AG20443 (cell line): ENCODE measurements around the gene WARS2.
A peak's percentile ranks its signal among the peaks of the same experiment; 100 is the strongest.

Experiments
- DNase-seq: peaks from one replicate; pipeline ENCODE4 v3.0.0; 2012; ENCODE audit warnings: low spot score, mixed read lengths

The WARS2 gene

GRCh38 chr1:119083479-119083878 is 57.0 kb downstream of the WARS2 start:
- no peak for DNase-seq

GRCh38 chr1:119081700-119082099 is 58.8 kb downstream of the WARS2 start:
- DNase-seq: peak; percentile 14

GRCh38 chr1:119081267-119081666 is 59.2 kb downstream of the WARS2 start:
- DNase-seq: no peak

DNA sequence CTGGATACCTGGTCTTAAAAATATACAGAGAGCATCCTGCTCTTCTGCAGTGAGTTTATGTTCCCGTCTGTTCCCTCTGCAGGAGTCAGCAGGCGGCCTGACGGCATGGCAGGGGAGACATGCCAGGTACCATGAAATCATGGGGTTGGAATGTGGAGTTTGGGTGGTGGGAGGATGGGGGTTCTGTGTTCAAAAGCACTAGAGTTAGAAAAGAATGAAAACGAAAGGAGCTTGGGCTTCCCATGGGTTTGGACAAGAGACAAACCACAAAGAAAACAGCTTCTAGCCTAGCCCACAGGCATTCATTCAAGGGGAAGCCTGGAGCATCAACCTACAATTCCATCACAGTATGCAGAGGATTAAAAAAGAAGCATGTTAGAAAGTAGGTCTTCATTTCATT is 59.9 kb downstream of the WARS2 start:
- peak; percentile 85 for DNase-seq

DNA sequence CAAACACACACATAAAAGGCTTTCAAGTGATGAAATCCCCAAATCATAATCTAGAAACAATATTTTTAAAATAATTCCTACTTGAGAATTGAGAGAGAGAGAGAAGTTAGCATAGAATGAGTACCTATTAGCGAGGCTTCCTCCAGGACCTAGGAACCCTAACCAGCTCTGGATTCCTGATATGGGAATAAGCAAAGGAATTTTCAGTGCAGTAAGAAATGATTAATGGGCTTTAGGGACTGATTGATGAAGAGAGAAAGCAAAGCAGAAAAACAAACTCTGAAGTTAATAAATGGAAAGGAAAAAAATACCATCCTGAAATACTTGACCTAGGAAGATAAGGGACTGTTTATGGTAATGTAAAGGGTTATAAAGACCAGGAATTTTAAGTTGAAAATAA is 60.6 kb downstream of the WARS2 start:
- no peak for DNase-seq

- DNase-seq: peak; percentile 76
These were observed 64.8 kb downstream of the WARS2 start for GRCh38 chr1:119075614-119076013.

DNA sequence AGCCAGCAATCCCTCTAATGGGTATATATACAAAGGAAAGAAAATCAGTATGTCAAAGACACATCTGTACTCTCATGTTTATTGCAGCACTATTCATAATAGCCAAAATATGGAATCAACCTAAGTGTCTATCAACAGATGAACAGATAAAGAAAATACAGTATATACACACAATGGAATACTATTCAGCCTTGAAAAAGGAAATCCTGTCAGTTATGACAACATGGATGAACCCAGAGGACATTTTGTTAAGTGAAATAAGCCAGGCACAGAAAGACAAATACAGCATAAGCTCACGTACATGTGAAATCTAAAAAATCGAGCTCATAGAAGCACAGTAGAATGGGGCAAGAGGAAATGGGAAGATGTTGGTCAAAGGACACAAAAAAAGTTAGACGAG is 69.1 kb downstream of the WARS2 start:
- DNase-seq: no peak

- no peak for DNase-seq
These were observed 70.8 kb downstream of the WARS2 start for GRCh38 chr1:119069682-119070081.

GRCh38 chr1:119068427-119068826 is 72.0 kb downstream of the WARS2 start:
- no peak for DNase-seq

- DNase-seq: no peak
These were observed 78.8 kb downstream of the WARS2 start for GRCh38 chr1:119061700-119062099.

DNA sequence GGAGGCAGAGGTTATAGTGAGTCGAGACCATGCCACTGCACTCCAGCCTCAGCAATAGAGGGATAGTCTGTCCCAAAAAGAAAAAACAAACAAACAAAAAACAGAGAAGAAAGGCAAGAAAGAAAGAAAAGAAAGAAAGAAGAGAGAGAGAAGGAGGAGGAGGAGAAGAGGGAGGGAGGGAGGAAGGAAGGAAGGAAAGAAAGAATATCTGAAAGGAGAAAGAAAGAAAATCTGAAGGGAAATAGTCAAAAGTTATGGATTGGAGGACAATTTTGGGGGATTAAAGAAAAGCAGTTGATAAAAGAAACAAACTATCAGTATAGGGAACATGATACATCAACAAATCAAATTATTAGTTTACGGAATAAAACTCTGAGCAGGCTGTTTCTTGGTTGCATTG is 84.9 kb downstream of the WARS2 start:
- DNase-seq: no peak

DNA sequence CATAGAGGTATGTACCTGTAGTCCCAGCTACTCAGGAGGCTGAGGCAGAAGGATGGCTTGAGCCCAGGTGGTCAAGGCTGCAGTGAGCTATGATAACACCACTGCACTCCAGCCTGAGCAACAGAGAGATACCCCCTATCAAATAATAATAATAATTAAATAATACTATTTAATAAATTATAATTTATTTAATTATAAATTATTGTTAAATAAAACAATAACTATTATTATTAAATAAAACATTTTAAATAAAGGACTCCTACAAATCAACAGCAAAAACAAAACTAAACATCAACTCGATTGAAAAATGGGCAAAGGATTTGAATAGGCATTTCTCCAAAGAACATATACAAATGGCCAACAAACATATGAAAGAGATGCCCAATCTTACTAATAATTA is 86.5 kb downstream of the WARS2 start:
- no peak for DNase-seq

- DNase-seq: no peak
These were observed 88.2 kb downstream of the WARS2 start for GRCh38 chr1:119052267-119052666.

GRCh38 chr1:119048624-119049404 is 91.6 kb downstream of the WARS2 start:
- no peak for DNase-seq

GRCh38 chr1:119046785-119047438 is 93.5 kb downstream of the WARS2 start:
- peak; percentile 52 for DNase-seq

DNA sequence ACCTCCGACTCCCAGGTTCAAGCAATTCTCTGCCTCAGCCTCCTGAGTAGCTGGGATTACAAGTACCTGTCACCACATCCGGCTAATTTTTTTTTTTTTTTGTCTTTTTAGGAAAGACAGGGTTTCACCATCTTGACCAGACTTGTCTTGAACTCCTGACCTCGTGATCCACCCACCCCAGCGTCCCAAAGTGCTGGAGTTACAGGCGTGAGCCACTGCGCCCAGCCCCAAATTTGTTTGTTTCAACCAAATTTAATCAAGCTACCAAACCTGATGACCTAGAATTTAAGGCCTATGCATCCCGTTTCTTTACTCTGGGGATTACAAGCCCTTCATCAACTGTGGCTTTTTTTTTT is 94.0 kb downstream of the WARS2 start:
- DNase-seq: no peak

DNA sequence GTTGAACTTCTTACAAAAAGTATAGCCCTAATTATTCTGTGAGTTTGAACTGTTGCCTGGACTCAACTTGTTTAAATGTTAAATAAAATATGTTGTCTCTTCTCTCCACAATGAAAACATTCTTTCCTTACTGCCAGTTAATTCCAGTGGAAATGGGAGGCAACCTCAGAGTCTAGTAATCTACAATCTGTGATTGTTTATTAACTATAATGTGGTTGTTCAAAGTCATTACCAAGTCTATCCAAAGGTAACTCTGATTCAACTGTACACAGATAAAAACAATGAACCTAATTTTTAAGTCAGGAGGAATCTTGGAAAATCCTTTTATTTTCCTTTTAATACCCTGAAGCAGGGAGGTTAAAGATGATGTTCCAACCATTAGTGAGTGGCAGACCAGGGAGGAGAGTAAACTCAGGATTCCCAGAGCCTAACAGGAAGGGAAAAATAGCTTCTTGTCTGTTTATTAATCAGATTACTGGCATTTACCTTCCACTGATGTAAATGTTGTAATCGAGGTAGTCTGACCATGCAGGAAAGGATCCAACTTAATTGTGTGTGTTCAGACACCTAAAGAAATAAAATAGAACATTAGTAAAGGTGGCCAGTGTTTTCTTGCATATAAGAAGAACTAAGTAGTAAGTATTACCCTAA is 95.2 kb downstream of the WARS2 start:
- no peak for DNase-seq

GRCh38 chr1:119040906-119041305 is 99.5 kb downstream of the WARS2 start:
- DNase-seq: peak; percentile 61

- no peak for DNase-seq
These were observed 100.0 kb downstream of the WARS2 start for GRCh38 chr1:119040489-119040888.

DNA sequence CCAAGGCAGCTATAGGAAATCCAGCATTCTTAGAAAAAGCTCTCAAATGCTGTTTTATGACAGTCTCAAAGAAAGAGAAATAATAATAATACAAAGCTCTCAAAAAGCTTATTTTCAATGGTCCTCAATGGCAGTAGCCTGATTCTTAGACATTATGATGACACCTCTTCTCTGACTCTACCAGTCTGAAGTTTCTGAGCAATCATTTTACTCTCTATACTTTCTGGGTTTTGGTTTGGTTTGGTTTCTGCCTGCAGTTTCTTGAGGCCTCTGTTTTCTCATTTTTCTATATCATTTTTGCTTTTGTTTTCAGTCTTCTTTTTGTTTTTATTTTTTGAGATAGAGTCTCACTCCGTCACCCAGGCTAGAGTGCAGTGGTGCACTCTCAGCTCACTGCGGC is 102.1 kb downstream of the WARS2 start:
- no peak for DNase-seq

DNA sequence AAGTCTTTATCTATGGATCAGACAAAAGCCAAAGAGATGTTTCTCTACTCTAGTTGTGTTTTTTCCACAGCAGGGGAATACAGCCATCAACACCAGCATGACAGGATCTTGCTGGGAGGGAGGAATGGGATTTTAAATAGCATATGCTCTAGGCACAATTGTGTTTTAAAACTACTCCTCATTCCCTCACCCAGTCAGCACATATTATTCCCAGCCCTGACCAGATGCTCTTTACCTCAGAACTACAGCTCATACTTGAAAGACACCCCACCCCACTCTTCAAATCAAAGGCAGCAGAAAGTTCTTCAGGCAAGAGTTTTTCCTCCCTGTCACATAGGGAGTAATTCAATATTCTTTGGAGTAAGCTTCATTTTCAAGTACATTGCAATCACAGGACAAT is 106.1 kb downstream of the WARS2 start:
- DNase-seq: no peak

DNA sequence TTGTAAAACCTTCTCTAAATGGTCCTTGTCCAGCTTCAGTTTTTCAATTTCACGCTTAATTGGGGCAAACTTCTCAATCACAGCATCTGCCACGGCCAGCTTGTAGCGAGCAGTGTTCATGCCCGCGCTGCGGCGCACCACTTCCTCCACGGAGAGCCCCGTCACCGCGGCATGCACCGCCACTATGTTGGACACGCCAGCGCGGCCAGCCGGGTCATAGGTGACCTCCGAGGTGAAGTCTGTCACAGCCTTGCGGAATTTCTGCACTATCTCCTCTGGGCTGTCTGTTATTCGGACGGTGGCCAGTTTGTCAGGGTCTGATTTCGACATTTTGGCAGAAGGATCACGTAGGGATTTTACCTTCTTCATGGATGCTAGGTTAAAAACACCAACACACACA is 107.5 kb downstream of the WARS2 start:
- DNase-seq: no peak

GRCh38 chr1:119027759-119028158 is 112.7 kb downstream of the WARS2 start:
- DNase-seq: no peak
